Loucy (cell line): ENCODE measurements around the gene RBM33.

Experiments
- CTCF ChIP-seq: fragments of 200-600 bp; sonication (generic); conservative IDR thresholded peaks from 2 replicates; pipeline ENCODE4 v1.5.1; 2014; ENCODE audit warnings: mild to moderate bottlenecking, antibody characterized with exemption, low read length
- EZH2phosphoT487 ChIP-seq: fragments of 200-600 bp; IDR thresholded peaks from 2 replicates; pipeline ENCODE4 v1.6.1; 2018; ENCODE audit warnings: antibody characterized with exemption, mild to moderate bottlenecking, moderate library complexity, borderline replicate concordance

- TF ChIP-seq CTCF (no peak), EZH2phosphoT487 (no peak)
Measured at GRCh38 chr7:155795951-155796350, 151.5 kb downstream of the RBM33 start.
